ENCODE measurements around the gene TRMT10A. TPM values are rescaled to one million over a fixed set of nuclear protein-coding genes. Genes with fewer than 3 reads are reported as not detected.

The TRMT10A gene
- total and polyA plus RNA-seq, 2 of the 13 experiments (the other 11 are each of a cell fraction or from before 2014, with no cell fraction given) = 3.9 to 12.6 TPM

DNA sequence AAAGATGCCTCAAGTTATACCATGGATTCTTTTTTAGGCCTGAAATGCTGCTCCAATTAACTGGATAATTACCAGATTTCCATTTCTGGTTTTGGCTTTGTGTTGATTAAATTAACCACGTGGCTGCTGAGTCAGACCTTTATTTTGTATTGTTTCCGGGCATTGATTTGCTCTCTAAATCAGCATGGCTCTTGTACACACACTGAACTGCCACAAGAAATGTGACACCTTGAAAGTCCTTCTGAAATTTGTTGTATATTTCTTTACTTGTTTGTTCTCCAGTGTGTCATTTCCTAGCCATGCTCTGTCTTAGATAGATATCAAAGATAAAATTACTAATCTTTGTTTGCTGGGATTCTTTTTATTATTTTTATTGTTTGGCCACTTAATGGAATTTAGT, 22.5 kb upstream of the TRMT10A start (continued):
- TF ChIP-seq, protein P1, sequence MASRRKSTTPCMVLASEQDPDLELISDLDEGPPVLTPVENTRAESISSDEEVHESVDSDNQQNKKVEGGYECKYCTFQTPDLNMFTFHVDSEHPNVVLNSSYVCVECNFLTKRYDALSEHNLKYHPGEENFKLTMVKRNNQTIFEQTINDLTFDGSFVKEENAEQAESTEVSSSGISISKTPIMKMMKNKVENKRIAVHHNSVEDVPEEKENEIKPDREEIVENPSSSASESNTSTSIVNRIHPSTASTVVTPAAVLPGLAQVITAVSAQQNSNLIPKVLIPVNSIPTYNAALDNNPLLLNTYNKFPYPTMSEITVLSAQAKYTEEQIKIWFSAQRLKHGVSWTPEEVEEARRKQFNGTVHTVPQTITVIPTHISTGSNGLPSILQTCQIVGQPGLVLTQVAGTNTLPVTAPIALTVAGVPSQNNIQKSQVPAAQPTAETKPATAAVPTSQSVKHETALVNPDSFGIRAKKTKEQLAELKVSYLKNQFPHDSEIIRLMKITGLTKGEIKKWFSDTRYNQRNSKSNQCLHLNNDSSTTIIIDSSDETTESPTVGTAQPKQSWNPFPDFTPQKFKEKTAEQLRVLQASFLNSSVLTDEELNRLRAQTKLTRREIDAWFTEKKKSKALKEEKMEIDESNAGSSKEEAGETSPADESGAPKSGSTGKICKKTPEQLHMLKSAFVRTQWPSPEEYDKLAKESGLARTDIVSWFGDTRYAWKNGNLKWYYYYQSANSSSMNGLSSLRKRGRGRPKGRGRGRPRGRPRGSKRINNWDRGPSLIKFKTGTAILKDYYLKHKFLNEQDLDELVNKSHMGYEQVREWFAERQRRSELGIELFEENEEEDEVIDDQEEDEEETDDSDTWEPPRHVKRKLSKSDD (CRISPR knock-in tag; IDR thresholded peaks at IDR 0.05; ENCODE audit: low read depth) = no peak
- no peak for TF ChIP-seq ADNP (CRISPR knock-in tag; IDR thresholded peaks at IDR 0.05)

DNA sequence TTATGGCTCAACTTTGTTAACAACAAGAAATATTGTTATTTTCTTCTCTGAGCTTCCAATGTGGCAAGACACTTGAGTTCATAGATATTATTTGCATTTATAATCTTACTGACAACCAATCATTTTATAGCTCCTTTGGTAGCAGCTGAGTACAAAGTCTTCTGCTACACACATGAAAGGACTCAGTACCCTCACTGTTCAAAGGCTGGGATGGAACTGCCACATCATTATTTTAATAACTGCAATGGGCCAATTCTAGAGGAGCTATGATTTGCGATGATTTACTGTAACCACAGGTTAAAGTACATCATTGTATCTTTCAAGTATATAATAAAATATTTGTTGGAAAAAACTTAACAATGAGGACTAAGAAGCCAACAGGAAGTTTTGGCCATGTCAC, 21.7 kb upstream of the TRMT10A start:
- H3K36me3 ChIP-seq (replicated peaks in 1 of 2; ENCODE audit: control insufficient read depth in 1 of 2, insufficient read depth in 2 of 2, low read length in 2 of 2) = peaks cover 7 to 60% of the 10 kb centered on the region in 2 experiments
- no peak overlapping the region for H3K9ac ChIP-seq (ENCODE audit: insufficient read depth, low read depth, low read length)
- no peaks in the 10 kb centered on the region for H4K20me1 ChIP-seq (ENCODE audit: insufficient read depth, low read length)
- peaks cover 6% of the 10 kb centered on the region for H3K79me2 ChIP-seq (ENCODE audit: insufficient read depth, low read length)
- no TSS peak for BruUV-seq (replicated peaks)
- H3K4me2 ChIP-seq (ENCODE audit: low read depth, low read length) = no peak overlapping the region
- WGBS (ENCODE audit: low lambda C conversion rate) = 97% methylated on average over 1 of the region's 1 CpG
- FAIRE-seq = no peak
- no peaks in the 10 kb centered on the region for H3K4me1 ChIP-seq (ENCODE audit: insufficient read depth, low read length)
- CTCF ChIA-PET (ENCODE audit: low intra/inter-chr PET ratio, low total read pairs) = no interaction called here
- no peak overlapping the region for H3K27ac ChIP-seq (ENCODE audit: extremely low read length, insufficient read depth, low read length)
- POLR2A ChIA-PET = no interaction called here
- intact Hi-C loops (cut with micrococcal nuclease; ENCODE audit: unreplicated experiment) (no loop called here), in situ Hi-C loops (cut with HindIII; ENCODE audit: extremely low pct_ligation_motif_present, low pct_unique_long_range_greater_than_20kb) (no loop called here)
- H3K9me3 ChIP-seq (ENCODE audit: low read length) = no peaks in the 10 kb centered on the region
- H2AFZ ChIP-seq (ENCODE audit: low read length) = no peak overlapping the region
- no peak overlapping the region for H3K4me3 ChIP-seq (replicated peaks in 1 of 3; ENCODE audit: insufficient read depth in 1 of 3, low read depth in 2 of 3, low read length in 3 of 3)
- H3K27me3 ChIP-seq (ENCODE audit: control insufficient read depth in 1 of 2, insufficient read depth in 2 of 2, low read length in 2 of 2) = no peaks in the 10 kb centered on the region; a peak in 1 of 5 replicates
- TF ChIP-seq SNAI1 (CRISPR knock-in tag; IDR thresholded peaks at IDR 0.05; ENCODE audit: borderline replicate concordance) = no peak
- no peak for TF ChIP-seq MATR3 (CRISPR knock-in tag; IDR thresholded peaks at IDR 0.05)
- no peak for TF ChIP-seq ZNF180 (CRISPR knock-in tag; IDR thresholded peaks at IDR 0.05; ENCODE audit: borderline replicate concordance, low read depth)
- TF ChIP-seq LCORL (IDR thresholded peaks at IDR 0.05) = no peak
- TF ChIP-seq LCORL (CRISPR knock-in tag; IDR thresholded peaks at IDR 0.05) = no peak
- ATAC-seq = no peak
- DNase-seq (ENCODE audit: low spot score) = no peak

Data from HepG2 (cell line).